G401.6 (cell line): Measurements from ENCODE around the gene LY6G6C.
"Not testable (repeated sequence)": the region's sequence is repeated elsewhere in the genome, so short reads cannot be mapped to it uniquely, and the experiment has no call there.

Source experiments
- FAIRE-seq: peaks from 2 replicates; lab custom pipeline; 2012; peaks lifted over from hg19 to GRCh38; lab: Jason Lieb, UNC

Gene LY6G6C

GRCh38 chr6:31727034-31727716 is 5.6 kb upstream of the LY6G6C start:
- FAIRE-seq = no peak

- FAIRE-seq = no peak
Observed at GRCh38 chr6:31725502-31726350, 4.2 kb upstream of the LY6G6C start.

GRCh38 chr6:31723980-31724691 is 2.6 kb upstream of the LY6G6C start:
- FAIRE-seq = no peak

- FAIRE-seq = no peak
Observed at GRCh38 chr6:31723245-31723979, 1.9 kb upstream of the LY6G6C start, which contains the start of gene MPIG6B. TSS of gene MPIG6B (plus strand) at chr6:31723373. CDS start at chr6:31723384, 11 bp downstream.

GRCh38 chr6:31722173-31722572 is 627 bp upstream of the LY6G6C start:
- FAIRE-seq = no peak

GRCh38 chr6:31720196-31720770 is 1.3 kb downstream of the LY6G6C start:
- FAIRE-seq = no peak

GRCh38 chr6:31719001-31719400 is 2.5 kb downstream of the LY6G6C start:
- no peak for FAIRE-seq

GRCh38 chr6:31718265-31718664 is 3.3 kb downstream of the LY6G6C start:
- no peak for FAIRE-seq

GRCh38 chr6:31717499-31718222 is 3.9 kb downstream of the LY6G6C start:
- no peak for FAIRE-seq

- FAIRE-seq = no peak
Observed at GRCh38 chr6:31715022-31715958, 6.3 kb downstream of the LY6G6C start, which contains the start of gene LY6G6D. TSS of gene LY6G6D (plus strand) at chr6:31715348. CDS start at chr6:31715356, 8 bp downstream.

GRCh38 chr6:31713991-31714684 is 7.4 kb downstream of the LY6G6C start:
- FAIRE-seq = no peak

GRCh38 chr6:31713465-31713864 is 8.1 kb downstream of the LY6G6C start:
- FAIRE-seq = no peak

- FAIRE-seq = no peak
Observed at GRCh38 chr6:31712296-31712695, 9.2 kb downstream of the LY6G6C start.

GRCh38 chr6:31711233-31711632 is 10.3 kb downstream of the LY6G6C start:
- FAIRE-seq = no peak

GRCh38 chr6:31710523-31711219 is 10.9 kb downstream of the LY6G6C start:
- FAIRE-seq = no peak

GRCh38 chr6:31709157-31709556 is 12.4 kb downstream of the LY6G6C start:
- FAIRE-seq = not testable (repeated sequence)

- FAIRE-seq = no peak
Observed at GRCh38 chr6:31708224-31708623, 13.3 kb downstream of the LY6G6C start.

GRCh38 chr6:31707701-31708100 is 13.8 kb downstream of the LY6G6C start:
- FAIRE-seq = no peak

- no peak for FAIRE-seq
Observed at GRCh38 chr6:31706599-31706998, 14.9 kb downstream of the LY6G6C start, which contains the start of gene LY6G6F. TSS of gene LY6G6F (plus strand) at chr6:31706866. CDS start at chr6:31706907, 41 bp downstream.
